Right lung (tissue), 5 donors: ENCODE results near the gene DEDD. TPM values are rescaled to one million over a fixed set of nuclear protein-coding genes. Genes with fewer than 3 reads are reported as not detected.

Experiments used
- DNase-seq, 2 donors: peaks; one replicate each; pipeline ENCODE4 v3.0.0-alpha.2; 2013
- polyA plus RNA-seq, 5 donors: library from polyadenylated mRNA; unstranded; fragments of 120-200 nt; gene quantifications; one replicate each; pipeline versions ENCODE4 v1.2.1 to v1.2.3, GENCODE V29; 2013; ENCODE audit warnings: inconsistent platforms in 1 of 5, low replicate concordance in 1 of 5; ENCODE audit not compliant: insufficient read length in 5 of 5, insufficient read depth in 1 of 5

DEDD gene
- polyA plus RNA-seq, 5 donors, result 49.2 to 56.6 (median 50.4) TPM

GRCh38 chr1:161165742-161166668, 33.5 kb upstream of the DEDD start, which contains the start of gene PPOX:
Gene PPOX, plus strand, starts transcription at chr1:161166426. Its CDS starts 422 bp downstream, at chr1:161166848.
- peak; percentile 96 to 97 for DNase-seq

DNA sequence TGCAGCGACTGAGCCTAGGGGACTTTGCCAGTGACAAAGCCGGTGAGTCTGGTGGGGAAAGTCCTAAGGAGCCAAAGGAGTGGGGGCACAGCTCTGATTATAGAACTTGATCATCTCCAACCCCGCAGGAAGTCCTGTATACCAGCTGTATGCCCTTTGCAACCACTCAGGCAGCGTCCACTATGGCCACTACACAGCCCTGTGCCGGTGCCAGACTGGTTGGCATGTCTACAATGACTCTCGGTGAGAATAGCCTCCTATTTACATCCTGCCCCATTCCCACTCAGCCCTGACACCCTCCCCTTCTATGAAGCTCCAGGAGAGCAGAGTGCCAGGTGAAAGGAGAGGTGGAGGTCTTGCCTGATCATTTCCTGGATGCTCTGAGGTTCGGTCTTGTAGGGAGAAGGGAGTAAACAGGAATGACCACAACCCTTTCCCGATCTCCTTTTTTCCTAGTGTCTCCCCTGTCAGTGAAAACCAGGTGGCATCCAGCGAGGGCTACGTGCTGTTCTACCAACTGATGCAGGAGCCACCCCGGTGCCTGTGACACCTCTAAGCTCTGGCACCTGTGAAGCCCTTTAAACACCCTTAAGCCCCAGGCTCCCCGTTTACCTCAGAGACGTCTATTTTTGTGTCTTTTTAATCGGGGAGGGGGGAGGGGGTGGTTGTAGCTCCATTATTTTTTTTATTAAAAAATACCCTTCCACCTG, 32.6 kb upstream of the DEDD start:
- no peak for DNase-seq

DNA sequence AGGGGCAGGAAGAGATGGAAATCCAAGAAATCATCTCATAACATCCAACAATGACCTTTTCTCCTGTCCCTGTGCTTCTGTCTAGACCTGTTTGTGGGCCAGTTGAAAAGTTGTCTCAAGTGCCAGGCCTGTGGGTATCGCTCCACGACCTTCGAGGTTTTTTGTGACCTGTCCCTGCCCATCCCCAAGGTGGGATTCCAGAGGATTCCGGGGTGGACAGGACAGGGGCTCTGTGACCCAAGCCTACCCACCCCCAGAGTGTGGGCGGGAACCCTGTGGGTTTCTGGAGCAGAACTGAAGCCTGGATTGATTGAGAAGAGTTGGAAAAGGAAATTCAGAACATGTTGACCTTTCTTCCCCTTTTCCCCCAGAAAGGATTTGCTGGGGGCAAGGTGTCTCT, 31.3 kb upstream of the DEDD start:
- no peak for DNase-seq

- DNase-seq, result no peak
Observed at GRCh38 chr1:161162806-161163205, 30.3 kb upstream of the DEDD start.

DNA sequence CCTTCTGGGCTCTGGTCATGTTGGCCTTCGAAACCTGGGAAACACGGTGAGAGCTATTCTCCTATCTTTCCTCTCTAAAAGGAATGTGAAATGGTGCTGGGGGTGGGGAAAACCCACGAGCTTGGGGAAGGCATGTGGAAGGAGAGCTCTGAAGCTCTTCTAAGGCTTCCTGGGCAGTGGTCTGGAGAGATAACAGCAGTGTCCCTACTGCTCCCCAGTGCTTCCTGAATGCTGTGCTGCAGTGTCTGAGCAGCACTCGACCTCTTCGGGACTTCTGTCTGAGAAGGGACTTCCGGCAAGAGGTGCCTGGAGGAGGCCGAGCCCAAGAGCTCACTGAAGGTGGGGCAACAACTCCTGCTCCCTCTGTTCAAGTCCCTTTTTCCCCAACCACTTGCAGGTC, 29.6 kb upstream of the DEDD start:
- DNase-seq, result no peak

DNA sequence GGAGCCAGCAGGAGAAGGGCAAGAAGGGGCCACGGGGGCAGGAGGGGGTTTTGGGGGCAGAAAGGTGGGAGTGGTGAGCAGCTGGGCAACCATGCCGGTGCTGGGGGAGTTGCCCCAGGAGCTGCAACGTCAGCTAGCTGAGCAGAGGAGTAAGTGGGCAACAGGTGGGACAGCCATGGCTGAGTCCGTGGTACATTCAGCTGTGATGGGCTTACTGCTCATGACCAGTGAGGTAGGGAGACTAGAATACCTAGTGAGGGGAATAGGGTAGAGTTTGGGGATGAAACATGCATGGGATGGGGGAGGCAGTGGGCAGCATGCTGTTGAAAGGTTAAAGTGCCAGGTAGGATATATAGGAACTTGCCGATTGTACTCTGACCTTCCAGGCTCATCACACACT, 29.2 kb upstream of the DEDD start:
- DNase-seq, result no peak

GRCh38 chr1:161160671-161161145, 28.2 kb upstream of the DEDD start:
- no peak for DNase-seq

DNA sequence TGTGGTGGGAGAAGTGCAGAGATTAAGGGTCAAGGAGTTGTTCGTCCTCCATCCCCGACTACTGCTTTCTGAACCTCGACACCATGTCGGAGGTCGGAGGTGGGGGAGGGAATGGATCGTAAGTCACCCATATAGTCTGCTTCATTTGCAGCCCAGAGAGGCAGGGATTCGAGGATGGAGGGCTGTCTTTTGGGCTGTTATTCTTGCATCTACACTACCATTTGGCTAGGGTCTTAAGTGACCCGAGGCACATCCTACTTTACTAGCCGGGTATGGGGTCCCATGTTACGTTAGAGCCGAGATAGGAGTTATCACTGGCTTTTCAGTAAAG, 27.4 kb upstream of the DEDD start:
- no peak for DNase-seq

- DNase-seq, result peak; percentile 90 to 92
Observed at GRCh38 chr1:161159087-161159912, 26.8 kb upstream of the DEDD start, which contains the start of gene USP21. Gene USP21, plus strand, starts transcription at chr1:161159500. Its CDS starts 1,141 bp downstream, at chr1:161160641.

DNA sequence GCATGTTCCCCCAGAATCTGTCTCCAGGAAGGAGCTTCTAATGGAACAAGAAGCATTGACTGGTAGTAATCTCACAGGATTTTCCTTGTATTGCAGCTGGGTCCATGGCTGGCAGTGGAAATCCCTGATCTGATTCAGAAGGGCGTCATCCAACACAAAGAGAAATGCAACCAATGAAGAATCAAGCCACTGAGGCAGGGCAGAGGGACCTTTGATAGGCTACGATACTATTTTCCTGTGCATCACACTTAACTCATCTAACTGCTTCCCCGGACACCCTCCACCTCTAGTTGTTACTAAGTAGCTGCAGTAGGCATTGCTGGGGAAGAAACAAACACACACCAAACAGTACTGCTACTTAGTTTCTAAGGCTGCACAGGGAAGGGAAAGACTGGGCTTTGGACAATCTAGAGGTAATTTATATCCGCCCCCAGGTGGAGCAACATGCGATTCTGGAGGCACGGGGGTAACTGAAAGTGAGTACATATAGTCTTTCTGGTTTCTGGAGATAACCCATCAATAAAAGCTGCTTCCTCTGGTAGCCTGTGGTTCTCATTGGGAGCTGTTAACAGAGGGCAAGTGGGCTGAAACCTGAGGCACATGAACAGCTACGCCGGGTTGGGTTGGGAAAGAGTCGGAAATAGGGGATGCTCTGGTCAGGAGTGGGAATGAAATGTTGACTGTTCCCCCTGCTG, 26.0 kb upstream of the DEDD start:
- DNase-seq, result no peak

DNA sequence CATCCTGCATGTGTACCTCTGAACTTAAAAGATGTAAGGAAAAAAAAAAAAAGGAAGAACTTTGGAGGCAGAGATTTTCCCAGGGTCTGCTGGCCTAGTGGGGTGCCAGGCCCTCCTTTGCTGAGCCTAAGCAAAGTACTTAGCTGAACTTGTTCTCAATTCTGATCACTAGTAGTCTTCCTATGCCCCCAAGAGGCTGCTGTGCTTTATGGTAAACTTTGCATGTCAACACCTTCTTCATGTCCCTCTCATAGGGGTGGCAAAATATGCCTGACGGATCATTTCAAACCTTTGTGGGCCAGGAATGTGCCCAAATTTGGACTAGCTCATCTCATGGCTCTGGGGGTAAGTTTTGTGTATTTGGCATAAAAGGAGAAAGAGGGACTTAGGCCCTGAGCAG, 25.4 kb upstream of the DEDD start:
- DNase-seq, result no peak

- DNase-seq, result peak; percentile 89
Observed at GRCh38 chr1:161153682-161154337, 21.3 kb upstream of the DEDD start, which contains the start of gene UFC1. Gene UFC1, plus strand, starts transcription at chr1:161153978. Its CDS starts 20 bp downstream, at chr1:161153998.

DNA sequence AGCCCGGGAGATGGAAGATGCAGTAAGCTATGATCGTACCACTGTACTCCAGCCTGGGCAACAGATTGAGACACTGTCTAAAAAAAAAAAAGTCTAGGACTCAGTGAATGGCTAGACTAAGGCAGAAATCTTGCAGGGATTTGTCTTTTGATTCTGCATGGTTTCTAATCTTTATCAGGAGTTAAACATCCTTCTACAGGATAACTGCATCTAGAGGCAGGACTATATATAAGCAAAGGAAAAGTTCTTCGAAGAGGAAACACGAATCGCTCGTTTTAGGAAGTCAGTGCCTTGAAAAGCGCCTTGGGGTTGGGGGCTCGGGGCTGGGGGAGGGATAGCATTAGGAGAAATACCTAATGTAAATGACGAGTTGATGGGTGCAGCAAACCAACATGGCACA, 20.7 kb upstream of the DEDD start:
- DNase-seq, result no peak

DNA sequence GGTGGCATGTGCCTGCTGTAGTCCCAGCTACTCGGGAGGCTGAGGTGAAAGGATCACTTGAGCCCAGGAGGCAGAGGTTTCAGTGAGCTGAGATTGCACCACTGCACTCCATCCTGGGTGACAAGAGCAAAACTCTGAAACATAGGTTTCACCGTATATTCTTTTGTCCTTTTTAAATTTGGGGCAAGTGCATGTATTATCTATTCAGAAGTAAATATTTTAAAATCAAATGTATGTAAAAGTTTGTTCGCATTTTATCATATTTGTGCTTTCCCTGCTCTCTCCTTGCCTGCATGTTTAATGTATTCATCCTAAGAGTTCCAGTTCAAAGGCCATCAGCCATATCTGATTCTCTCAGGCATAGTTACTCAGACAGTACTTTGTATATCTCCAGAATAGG, 13.4 kb upstream of the DEDD start:
- DNase-seq, result no peak

DNA sequence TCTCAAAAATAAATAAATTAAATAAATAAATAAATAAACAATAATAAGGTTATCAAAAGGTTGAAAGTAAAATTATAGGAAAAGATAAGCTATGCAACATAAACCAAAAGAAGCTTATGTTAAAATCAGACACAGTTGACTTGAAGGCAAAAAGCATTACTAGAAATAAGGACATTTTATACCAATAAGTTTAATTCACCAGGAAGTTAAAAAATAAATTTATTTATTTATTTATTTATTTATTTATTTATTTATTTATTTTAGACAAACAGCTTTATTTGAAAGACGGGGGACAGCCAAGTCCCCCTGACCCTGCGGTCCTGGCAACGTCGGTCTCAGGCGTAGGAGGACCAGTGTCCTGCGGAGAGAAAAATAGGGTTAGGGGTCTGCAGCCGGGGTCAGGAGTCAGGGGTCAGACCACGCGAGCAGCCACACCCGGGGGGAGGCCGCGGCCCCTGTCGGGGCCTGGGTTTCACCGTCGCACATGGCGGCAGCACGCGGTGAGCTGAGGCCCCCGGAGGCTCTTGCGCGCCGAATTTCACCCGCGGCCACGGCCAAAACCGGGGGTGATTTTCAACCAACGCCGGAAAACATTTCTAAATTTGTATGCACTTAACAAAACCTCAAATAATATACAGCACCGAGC, 8.4 kb upstream of the DEDD start:
- DNase-seq, result no peak

DNA sequence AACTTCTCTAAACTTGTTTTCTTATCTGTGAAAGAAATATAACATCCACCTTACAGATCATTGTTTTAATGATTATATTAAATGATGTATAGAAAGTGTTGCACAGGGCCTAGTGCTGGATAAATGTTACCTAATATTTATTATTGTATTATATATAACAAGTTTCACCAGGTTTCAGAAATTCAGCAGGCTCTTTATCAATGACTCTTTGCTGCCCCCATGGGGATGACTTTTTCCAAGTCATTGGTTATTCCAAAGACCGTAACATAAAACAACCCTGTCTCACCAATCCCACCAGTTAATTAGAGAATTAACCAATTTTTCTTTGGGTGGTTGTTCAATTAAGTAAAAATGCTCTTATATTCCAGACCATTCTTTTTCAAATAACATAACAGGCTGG, 7.3 kb upstream of the DEDD start:
- DNase-seq, result peak in 1 of 2 donors; percentile 36

- no peak for DNase-seq
Observed at GRCh38 chr1:161138431-161138830, 6.0 kb upstream of the DEDD start.

DNA sequence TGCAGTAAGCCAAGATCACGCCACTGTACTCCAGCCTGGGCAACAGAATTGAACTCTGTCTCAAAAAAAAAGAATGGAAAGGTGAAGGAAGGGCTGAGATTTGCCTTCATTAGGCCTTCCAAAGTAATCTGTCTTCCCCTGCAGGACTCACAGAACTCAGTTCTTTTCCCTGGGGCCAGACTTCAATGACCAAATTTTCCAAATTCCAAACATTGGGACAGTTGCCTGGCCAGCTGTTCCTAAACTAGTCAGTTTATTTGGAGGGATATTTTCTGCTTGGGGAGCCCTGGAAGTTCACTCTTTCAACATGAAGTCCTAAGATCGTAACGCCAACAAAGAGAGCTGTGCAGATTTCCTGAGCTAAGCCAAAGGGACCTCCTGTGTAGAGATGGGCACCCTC, 5.4 kb upstream of the DEDD start:
- no peak for DNase-seq

DNA sequence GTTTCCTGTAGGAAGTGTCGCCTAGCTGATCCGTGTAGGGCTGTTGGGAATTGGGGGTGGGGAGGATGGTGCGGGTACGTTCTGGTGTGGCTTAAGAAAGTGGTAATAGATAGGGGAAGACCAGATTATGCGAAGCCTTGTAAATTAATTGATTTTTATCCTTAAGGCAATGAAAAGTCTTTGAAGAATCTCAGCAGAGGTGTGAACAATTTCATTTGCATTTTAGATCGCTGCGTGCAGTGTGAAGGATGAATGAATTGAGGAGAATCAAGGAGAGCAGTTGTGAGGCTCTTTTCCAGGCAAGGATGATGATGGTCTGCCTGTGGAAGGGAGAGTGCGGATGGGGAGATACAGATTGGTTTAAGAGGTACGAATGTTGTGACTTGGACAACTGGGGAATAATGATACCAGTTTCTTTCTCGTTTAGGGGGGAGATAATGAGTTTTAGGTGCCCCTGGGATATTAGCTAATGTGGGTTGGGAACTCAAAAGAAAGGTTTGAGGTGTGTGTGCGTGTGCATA, 813 bp upstream of the DEDD start:
- DNase-seq, result no peak
